Fibroblast of lung (primary cell): Measurements from ENCODE around the gene COL1A1. TPM values are rescaled to one million over a fixed set of nuclear protein-coding genes. Genes with fewer than 3 reads are reported as not detected.

Experiments
- DNase-seq, 2 donors: peaks; one replicate each; pipeline versions ENCODE4 v3.0.0 to v3.0.0-alpha.2; 2010; ENCODE audit warnings: low read depth in 2 of 2
- H2AFZ ChIP-seq: 2 replicates; pipeline ENCODE4 v1.5.1; 2012; ENCODE audit warnings: low read length, control low read depth, inconsistent platforms
- H3K27ac ChIP-seq: 2 replicates; pipeline ENCODE4 v1.5.1; 2011; ENCODE audit warnings: low read length, control low read depth; ENCODE audit not compliant: insufficient read depth
- H3K27me3 ChIP-seq: 2 replicates; pipeline ENCODE4 v1.5.1; 2011; ENCODE audit warnings: mild to moderate bottlenecking, low read length; ENCODE audit not compliant: control insufficient read depth, insufficient read depth
- H3K36me3 ChIP-seq: 2 replicates; pipeline ENCODE4 v1.5.1; 2011; ENCODE audit warnings: low read length; ENCODE audit not compliant: control insufficient read depth, insufficient read depth
- H3K4me1 ChIP-seq: 2 replicates; pipeline ENCODE4 v1.5.1; 2011; ENCODE audit warnings: low read length; ENCODE audit not compliant: control insufficient read depth, insufficient read depth; ENCODE audit errors: extremely low read depth
- H3K4me2 ChIP-seq: 2 replicates; pipeline ENCODE4 v1.5.1; 2011; ENCODE audit warnings: low read length, control low read depth; ENCODE audit not compliant: insufficient read depth; ENCODE audit errors: extremely low read depth
- H3K4me3 ChIP-seq, 4 experiments: fragments of 200-600 bp in 1 of 4; sonication (generic) in 1 of 4; replicated peaks in 1 of 4; 2 replicates each; pipeline ENCODE4 v1.5.1; 2011 to 2016; ENCODE audit warnings: low read length in 4 of 4, low read depth in 3 of 4, mild to moderate bottlenecking in 3 of 4, control low read depth in 2 of 4, inconsistent platforms in 1 of 4, mixed read lengths in 1 of 4; ENCODE audit not compliant: insufficient read depth in 1 of 4; ENCODE audit errors: control extremely low read depth in 1 of 4
- H3K79me2 ChIP-seq: 2 replicates; pipeline ENCODE4 v1.5.1; 2012; ENCODE audit warnings: mild to moderate bottlenecking, low read length, inconsistent platforms; ENCODE audit not compliant: control insufficient read depth, insufficient read depth
- H3K9ac ChIP-seq: 2 replicates; pipeline ENCODE4 v1.5.1; 2011; ENCODE audit warnings: mild to moderate bottlenecking, low read length, control low read depth; ENCODE audit not compliant: insufficient read depth
- H3K9me3 ChIP-seq: 2 replicates; pipeline ENCODE4 v1.5.1; 2012; ENCODE audit warnings: low read depth, low read length; ENCODE audit not compliant: control insufficient read depth, insufficient read depth
- H4K20me1 ChIP-seq: 2 replicates; pipeline ENCODE4 v1.5.1; 2011; ENCODE audit warnings: low read length; ENCODE audit not compliant: control insufficient read depth, insufficient read depth; ENCODE audit errors: extremely low read depth
- EZH2 ChIP-seq: IDR thresholded peaks from 2 replicates; pipeline ENCODE4 v1.5.1; 2012; ENCODE audit warnings: low read length, control low read depth, mild to moderate bottlenecking; ENCODE audit errors: missing control alignments
- polyA plus RNA-seq, 2 donors: library from polyadenylated mRNA; depleted of rRNA in 1 of 2; stranded (reverse) in 1 of 2; unstranded in 1 of 2; fragments of >200 nt; gene quantifications; 2 replicates each; pipeline ENCODE4 v1.2.1, GENCODE V29; 2011 to 2012; ENCODE audit warnings: missing spikeins in 1 of 2
- total RNA-seq: library from RNA; depleted of rRNA; stranded (reverse); fragments of >200 nt; gene quantifications from 2 replicates; pipeline ENCODE4 v1.2.1, GENCODE V29; 2014
- TF ChIP-seq, protein P1 (sequence below), 2 donors: IDR thresholded peaks in 1 of 2; conservative IDR thresholded peaks in 1 of 2; 1 replicate in 1 of 2; 2 replicates in 1 of 2; pipeline ENCODE4 v1.5.1; 2011 to 2012; ENCODE audit warnings: low read length in 2 of 2, control low read depth in 1 of 2, inconsistent platforms in 1 of 2, low read depth in 1 of 2, mild to moderate bottlenecking in 1 of 2

Gene COL1A1
- total and polyA plus RNA-seq, 2 donors (not counting 1 experiment from before 2014, with no cell fraction given), result 541 to 584 TPM

GRCh38 chr17:50221266-50221863 lies 19.9 kb upstream of the COL1A1 start:
- H3K4me2 ChIP-seq, result peak overlapping the region; percentile 51
- H3K27me3 ChIP-seq, result no peaks in the 10 kb centered on the region
- TF ChIP-seq EZH2, result no peak
- TF ChIP-seq, protein P1, sequence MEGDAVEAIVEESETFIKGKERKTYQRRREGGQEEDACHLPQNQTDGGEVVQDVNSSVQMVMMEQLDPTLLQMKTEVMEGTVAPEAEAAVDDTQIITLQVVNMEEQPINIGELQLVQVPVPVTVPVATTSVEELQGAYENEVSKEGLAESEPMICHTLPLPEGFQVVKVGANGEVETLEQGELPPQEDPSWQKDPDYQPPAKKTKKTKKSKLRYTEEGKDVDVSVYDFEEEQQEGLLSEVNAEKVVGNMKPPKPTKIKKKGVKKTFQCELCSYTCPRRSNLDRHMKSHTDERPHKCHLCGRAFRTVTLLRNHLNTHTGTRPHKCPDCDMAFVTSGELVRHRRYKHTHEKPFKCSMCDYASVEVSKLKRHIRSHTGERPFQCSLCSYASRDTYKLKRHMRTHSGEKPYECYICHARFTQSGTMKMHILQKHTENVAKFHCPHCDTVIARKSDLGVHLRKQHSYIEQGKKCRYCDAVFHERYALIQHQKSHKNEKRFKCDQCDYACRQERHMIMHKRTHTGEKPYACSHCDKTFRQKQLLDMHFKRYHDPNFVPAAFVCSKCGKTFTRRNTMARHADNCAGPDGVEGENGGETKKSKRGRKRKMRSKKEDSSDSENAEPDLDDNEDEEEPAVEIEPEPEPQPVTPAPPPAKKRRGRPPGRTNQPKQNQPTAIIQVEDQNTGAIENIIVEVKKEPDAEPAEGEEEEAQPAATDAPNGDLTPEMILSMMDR (conservative IDR thresholded peaks at IDR 0.05 in 1 of 2, IDR thresholded peaks at IDR 0.05 in 1 of 2; ENCODE audit: low read depth in 1 of 2, low read length in 2 of 2), result no peak
- H4K20me1 ChIP-seq, result no peaks in the 10 kb centered on the region
- DNase-seq, result peak; percentile 64 to 67
- no peaks in the 10 kb centered on the region for H3K36me3 ChIP-seq
- no peak overlapping the region for H2AFZ ChIP-seq
- H3K27ac ChIP-seq, result peak overlapping the region; percentile 2
- H3K9ac ChIP-seq, result no peak overlapping the region
- H3K9me3 ChIP-seq, result no peaks in the 10 kb centered on the region
- peak overlapping the region in 1 of 4 experiments; percentile 5 for H3K4me3 ChIP-seq
- no peaks in the 10 kb centered on the region for H3K79me2 ChIP-seq
- peaks cover 35% of the 10 kb centered on the region for H3K4me1 ChIP-seq

DNA sequence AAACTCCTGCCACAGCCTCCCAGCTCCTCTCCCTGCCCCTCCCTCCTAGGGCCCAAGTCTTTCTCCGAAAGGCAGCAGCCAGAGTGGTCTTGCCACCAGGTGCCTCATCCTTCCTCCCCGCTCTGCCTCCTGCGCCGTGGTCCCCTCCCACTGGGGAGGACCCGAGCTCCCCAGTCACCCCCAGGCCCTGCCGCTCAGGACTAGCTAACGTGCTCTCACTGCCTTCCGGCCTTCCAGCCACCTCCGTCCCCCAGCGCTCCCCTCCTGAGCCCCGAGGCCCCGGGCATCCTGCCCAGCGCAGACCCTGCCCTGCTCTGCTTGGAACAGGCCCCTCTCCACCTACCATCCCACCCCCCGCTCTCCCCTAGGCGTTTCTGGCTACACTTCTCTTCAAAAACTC lies 19.4 kb upstream of the COL1A1 start:
- Histone ChIP-seq H3K27me3 (no peaks in the 10 kb centered on the region), H2AFZ (no peak overlapping the region), H3K9me3 (no peaks in the 10 kb centered on the region), H3K4me1 (peaks cover 35% of the 10 kb centered on the region), H4K20me1 (no peaks in the 10 kb centered on the region), H3K36me3 (no peaks in the 10 kb centered on the region), H3K9ac (no peak overlapping the region), H3K4me2 (no peak overlapping the region), H3K27ac (no peak overlapping the region), H3K4me3 (no peak overlapping the region), H3K79me2 (no peaks in the 10 kb centered on the region)
- no peak for TF ChIP-seq EZH2
- TF ChIP-seq, protein P1 (conservative IDR thresholded peaks at IDR 0.05 in 1 of 2, IDR thresholded peaks at IDR 0.05 in 1 of 2; ENCODE audit: low read depth in 1 of 2, low read length in 2 of 2), result no peak
- DNase-seq, result no peak

DNA sequence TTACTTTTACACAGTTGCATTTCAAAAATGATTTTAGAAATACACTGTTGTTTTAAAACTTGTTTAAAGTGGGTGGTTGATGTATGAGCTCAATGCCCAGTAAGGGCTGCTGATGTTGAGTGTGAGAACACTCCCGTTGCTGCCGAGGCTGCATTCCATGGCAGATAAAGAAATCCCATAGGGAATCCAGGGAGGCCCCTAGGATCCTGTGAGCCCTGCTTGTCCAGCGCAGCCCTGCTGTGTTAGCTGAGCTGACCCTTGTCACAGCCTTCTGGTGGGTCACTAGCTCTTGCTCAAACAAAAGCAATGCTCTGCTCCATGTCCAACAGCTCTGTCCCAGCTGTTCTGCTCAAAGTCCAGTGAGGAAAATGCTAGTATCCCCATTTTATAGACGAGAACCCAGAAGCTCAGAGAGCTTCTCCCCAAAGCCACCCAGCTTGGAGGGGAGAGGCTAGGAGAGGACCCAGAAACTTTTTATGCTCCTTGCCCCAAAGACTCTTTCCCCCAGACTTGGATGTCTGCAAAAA lies 18.6 kb upstream of the COL1A1 start:
- H3K4me3 ChIP-seq, result peak overlapping the region; percentile 17 to 39 (median 30)
- peaks cover 36% of the 10 kb centered on the region for H3K4me1 ChIP-seq
- TF ChIP-seq, protein P1 (conservative IDR thresholded peaks at IDR 0.05 in 1 of 2, IDR thresholded peaks at IDR 0.05 in 1 of 2; ENCODE audit: low read depth in 1 of 2, low read length in 2 of 2), result no peak
- TF ChIP-seq EZH2, result no peak
- peak overlapping the region; percentile 81 for H3K4me2 ChIP-seq
- no peaks in the 10 kb centered on the region for H4K20me1 ChIP-seq
- H3K36me3 ChIP-seq, result no peaks in the 10 kb centered on the region
- H3K27ac ChIP-seq, result peak overlapping the region; percentile 78
- no peaks in the 10 kb centered on the region for H3K9me3 ChIP-seq
- peak; percentile 74 to 84 for DNase-seq
- H3K79me2 ChIP-seq, result no peaks in the 10 kb centered on the region
- no peak overlapping the region for H2AFZ ChIP-seq
- peak overlapping the region; percentile 52 for H3K9ac ChIP-seq
- H3K27me3 ChIP-seq, result no peaks in the 10 kb centered on the region
